Gastrocnemius medialis (tissue), 4 donors: Measurements from ENCODE around the gene CDC42BPG.

Experiments used
- CTCF ChIP-seq, 5 experiments: fragments of 450-650 bp in 3 of 5; fragments of 200-600 bp in 2 of 5; sonication (generic) in 2 of 5; IDR thresholded peaks in 4 of 5; conservative IDR thresholded peaks in 1 of 5; 1 replicate in 4 of 5; 2 replicates in 1 of 5; pipeline ENCODE4 v1.5.1; 2016 to 2019; ENCODE audit warnings: antibody characterized with exemption in 5 of 5, mild to moderate bottlenecking in 3 of 5, moderate library complexity in 3 of 5
- POLR2A ChIP-seq, 2 donors: fragments of 450-650 bp; IDR thresholded peaks; one replicate each; pipeline ENCODE4 v1.6.1; 2017; ENCODE audit warnings: antibody characterized with exemption in 2 of 2, mild to moderate bottlenecking in 2 of 2, moderate library complexity in 2 of 2

- TF ChIP-seq CTCF (IDR thresholded peaks at IDR 0.05 in 4 of 5, conservative IDR thresholded peaks at IDR 0.05 in 1 of 5) (no peak), POLR2A (IDR thresholded peaks at IDR 0.05) (no peak)
Observed at GRCh38 chr11:64809781-64810241, 34.6 kb downstream of the CDC42BPG start.
